Central memory CD4-positive, alpha-beta T cell (primary cell): ENCODE measurements around the gene RPL15.
"Not testable (repeated sequence)": the region's sequence is repeated elsewhere in the genome, so short reads cannot be mapped to it uniquely, and the experiment has no call there.

ENCODE experiments used
- DNase-seq: peaks from one replicate; pipeline ENCODE4 v3.0.0; 2022

The RPL15 gene

GRCh38 chr3:23889950-23890349 is 27.0 kb upstream of the RPL15 start:
- no peak for DNase-seq

- DNase-seq: no peak
These were observed 22.5 kb upstream of the RPL15 start for GRCh38 chr3:23894254-23895061.

GRCh38 chr3:23895181-23895580 is 21.8 kb upstream of the RPL15 start:
- no peak for DNase-seq

- no peak for DNase-seq
These were observed 16.2 kb upstream of the RPL15 start for GRCh38 chr3:23900744-23901143.

- DNase-seq: no peak
These were observed 12.4 kb upstream of the RPL15 start for GRCh38 chr3:23904545-23904944.

GRCh38 chr3:23909341-23909740 is 7.6 kb upstream of the RPL15 start:
- no peak for DNase-seq

- DNase-seq: no peak
These were observed 5.5 kb upstream of the RPL15 start for GRCh38 chr3:23911397-23911796.

GRCh38 chr3:23912335-23912734 is 4.6 kb upstream of the RPL15 start:
- DNase-seq: not testable (repeated sequence)

- DNase-seq: no peak
These were observed 3.8 kb upstream of the RPL15 start for GRCh38 chr3:23913182-23913581.

GRCh38 chr3:23913873-23914743 is 2.8 kb upstream of the RPL15 start:
- no peak for DNase-seq

- DNase-seq: no peak
These were observed 1.3 kb upstream of the RPL15 start for GRCh38 chr3:23915537-23916108.

GRCh38 chr3:23916152-23916885 is 613 bp upstream of the RPL15 start:
- no peak for DNase-seq

GRCh38 chr3:23917679-23918303 is 859 bp downstream of the RPL15 start:
- DNase-seq: not testable (repeated sequence)

GRCh38 chr3:23918331-23918730 is 1.4 kb downstream of the RPL15 start:
- not testable (repeated sequence) for DNase-seq

- DNase-seq: no peak
These were observed 2.7 kb downstream of the RPL15 start for GRCh38 chr3:23919628-23920027.

GRCh38 chr3:23920151-23920655 is 3.3 kb downstream of the RPL15 start:
- no peak for DNase-seq

GRCh38 chr3:23921052-23921511 is 4.2 kb downstream of the RPL15 start:
- no peak for DNase-seq

GRCh38 chr3:23923786-23924185 is 6.9 kb downstream of the RPL15 start:
- no peak for DNase-seq

GRCh38 chr3:23926246-23926645 is 9.3 kb downstream of the RPL15 start:
- DNase-seq: no peak

- no peak for DNase-seq
These were observed 9.8 kb downstream of the RPL15 start for GRCh38 chr3:23926736-23927135.

GRCh38 chr3:23928524-23928923 is 11.6 kb downstream of the RPL15 start:
- DNase-seq: no peak

GRCh38 chr3:23931597-23931996 is 14.7 kb downstream of the RPL15 start:
- no peak for DNase-seq
